ENCODE data around the gene GALNT10.

- no peak for TF ChIP-seq POLR2AphosphoS5 (IDR thresholded peaks at IDR 0.05; ENCODE audit: low read depth)
- no peak for TF ChIP-seq EZH2 (IDR thresholded peaks at IDR 0.05; ENCODE audit: low read depth, unreplicated experiment)
- TF ChIP-seq REST (IDR thresholded peaks at IDR 0.05; ENCODE audit: unreplicated experiment) = no peak
Observed at GRCh38 chr5:154271936-154272514, 81.5 kb downstream of the GALNT10 start.

Measured in GM23338 (cell line).